Ishikawa (cell line): ENCODE data around the gene LCN15.

Source experiments
- CEBPB ChIP-seq: IDR thresholded peaks from 2 replicates; pipeline ENCODE4 v1.6.1; 2012
- CREB1 ChIP-seq: IDR thresholded peaks from 2 replicates; pipeline ENCODE4 v1.6.1; 2012; ENCODE audit warnings: low read depth
- EGR1 ChIP-seq: IDR thresholded peaks from 2 replicates; pipeline ENCODE4 v1.6.1; 2012
- EP300 ChIP-seq: IDR thresholded peaks from 2 replicates; pipeline ENCODE4 v1.6.1; 2012; ENCODE audit warnings: borderline replicate concordance
- FOXM1 ChIP-seq: IDR thresholded peaks from 2 replicates; pipeline ENCODE4 v1.6.1; 2012; ENCODE audit warnings: low read depth, borderline replicate concordance
- MAX ChIP-seq: IDR thresholded peaks from 2 replicates; pipeline ENCODE4 v1.6.1; 2012
- RAD21 ChIP-seq: IDR thresholded peaks from 2 replicates; pipeline ENCODE4 v1.6.1; 2012; ENCODE audit warnings: low read depth
- REST ChIP-seq: IDR thresholded peaks from 2 replicates; pipeline ENCODE4 v1.6.1; 2012; ENCODE audit warnings: low read depth, mild to moderate bottlenecking
- TAF1 ChIP-seq: IDR thresholded peaks from 2 replicates; pipeline ENCODE4 v1.6.1; 2012; ENCODE audit warnings: low read depth, mild to moderate bottlenecking
- USF1 ChIP-seq: IDR thresholded peaks from 2 replicates; pipeline ENCODE4 v1.6.1; 2012
- YY1 ChIP-seq: IDR thresholded peaks from 2 replicates; pipeline ENCODE4 v1.6.1; 2012; ENCODE audit warnings: low read depth

GRCh38 chr9:136762221-136762691 is 2.1 kb downstream of the LCN15 start:
- no peak for TF ChIP-seq REST
- TF ChIP-seq CEBPB: no peak
- TF ChIP-seq TAF1: no peak
- no peak for TF ChIP-seq MAX
- TF ChIP-seq RAD21: no peak
- no peak for TF ChIP-seq USF1
- TF ChIP-seq CREB1: no peak
- no peak for TF ChIP-seq EP300
- TF ChIP-seq FOXM1: no peak
- no peak for TF ChIP-seq YY1
- no peak for TF ChIP-seq EGR1
